ENCODE data around the gene ETS2. TPM values are rescaled to one million over a fixed set of nuclear protein-coding genes. Genes with fewer than 3 reads are reported as not detected.

The ETS2 gene
- total and polyA plus RNA-seq, 2 of the 4 experiments (the other 2 are of a cell fraction), result 21.3 to 21.7 TPM

DNA sequence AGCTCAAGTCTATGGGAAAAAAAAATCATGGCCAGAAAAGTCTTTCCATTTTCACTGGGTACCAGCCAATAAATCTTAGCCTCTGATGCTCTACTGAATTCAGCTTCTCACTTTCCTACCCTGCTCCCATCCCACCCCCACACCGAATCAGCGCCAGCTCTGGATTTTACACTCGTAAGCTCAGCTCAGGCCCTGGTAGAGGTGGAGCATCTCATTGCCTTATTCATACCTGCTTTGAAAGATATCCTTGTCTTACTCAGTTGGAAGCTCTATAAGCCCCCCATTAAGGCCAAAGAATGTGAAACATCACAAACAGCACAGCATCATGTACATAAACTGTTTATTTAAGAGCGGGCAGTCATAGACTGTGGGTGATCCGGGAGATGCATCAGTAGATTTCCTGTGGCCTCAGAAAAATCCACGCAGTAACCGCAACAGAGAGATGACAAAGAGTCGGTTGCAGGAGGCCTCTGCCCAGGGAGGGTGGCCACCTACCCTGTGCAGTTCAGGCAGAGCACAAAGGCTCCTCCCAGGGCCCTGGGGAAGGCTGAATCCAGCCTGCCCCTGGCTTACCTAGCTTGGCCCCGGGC lies 36.4 kb upstream of the ETS2 start (continued):
- TF ChIP-seq BHLHE40 (IDR thresholded peaks at IDR 0.05; ENCODE audit: low read depth, low read length) (peak; percentile 45; the same call in 1 of the 2 replicates), FOS (IDR thresholded peaks at IDR 0.05; ENCODE audit: low read depth, low read length) (peak; percentile 70)

DNA sequence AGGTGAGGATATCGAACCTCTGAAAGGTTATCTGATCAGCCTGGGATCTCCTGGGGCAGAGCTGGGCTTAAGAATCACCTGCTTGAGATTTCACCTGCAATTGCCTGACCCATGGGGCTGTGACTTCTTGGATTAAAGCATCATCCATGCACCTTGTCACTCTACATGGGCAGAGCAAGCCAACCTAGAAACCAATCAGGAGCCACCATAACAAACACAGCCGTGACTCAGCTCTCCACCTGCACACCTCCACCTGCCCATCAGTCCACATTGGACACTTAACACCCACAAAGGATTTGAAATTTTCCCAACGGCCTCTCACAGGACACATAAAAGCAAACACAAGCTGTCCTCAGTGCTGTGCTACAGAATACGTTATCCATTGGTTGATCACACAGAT lies 35.1 kb upstream of the ETS2 start:
- dilution Hi-C loops (cut with HindIII; ENCODE audit: low sequenced_read_pairs, unreplicated experiment), result no loop called here

More for the DNA sequence above, 35.1 kb upstream of the ETS2 start:
- Histone ChIP-seq H3K36me3 (ENCODE audit: control insufficient read depth, insufficient read depth, low read length) (no peaks in the 10 kb centered on the region), H2AK5ac (ENCODE audit: low read depth, low read length) (peak overlapping the region; percentile 92), H4K91ac (ENCODE audit: insufficient read depth, low read depth, low read length) (peak overlapping the region; percentile 90), H3K18ac (ENCODE audit: low read depth, low read length) (peak overlapping the region; percentile 80), H3K79me1 (ENCODE audit: low read depth in 1 of 2, low read length in 2 of 2) (peaks cover 0 to 18% of the 10 kb centered on the region in 2 experiments; a peak in 1 of 4 replicates), H2AK9ac (replicated peaks; ENCODE audit: low read depth, low read length, poor library complexity) (peak overlapping the region; percentile 68), H3K9ac (ENCODE audit: low read depth, low read length) (no peak overlapping the region), H3K56ac (ENCODE audit: extremely low read depth, insufficient read depth, low read length) (peak overlapping the region; percentile 81; the same call in 1 of the 2 replicates), H3K4me1 (ENCODE audit: control insufficient read depth, insufficient read depth, low read length) (peaks cover 34% of the 10 kb centered on the region), H2BK20ac (ENCODE audit: low read depth, low read length) (peak overlapping the region; percentile 98), H3K9me3 (ENCODE audit: control insufficient read depth, insufficient read depth, low read length) (peaks cover 4% of the 10 kb centered on the region; the same call in 1 of the 2 replicates), H4K20me1 (ENCODE audit: insufficient read depth, low read length) (no peaks in the 10 kb centered on the region), H3K27me3 (ENCODE audit: control insufficient read depth, insufficient read depth, low read length) (no peaks in the 10 kb centered on the region), H2BK15ac (ENCODE audit: low read depth, low read length) (peak overlapping the region; percentile 92), H4K5ac (ENCODE audit: low read depth, low read length) (peak overlapping the region; percentile 46), H3K9me1 (ENCODE audit: insufficient read depth, low read length) (peaks cover 32% of the 10 kb centered on the region), H2AFZ (replicated peaks; ENCODE audit: low read length, poor library complexity) (no peak overlapping the region), H3K27ac (ENCODE audit: insufficient read depth, low read length) (peak overlapping the region; percentile 29), H2BK5ac (ENCODE audit: low read depth, low read length, poor library complexity, severe bottlenecking) (peak overlapping the region; percentile 99), H3K14ac (replicated peaks; ENCODE audit: low read depth, low read length) (peak overlapping the region; percentile 72), H2BK120ac (ENCODE audit: low read depth, low read length) (peak overlapping the region; percentile 98), H3K23ac (ENCODE audit: low read depth, low read length) (peak overlapping the region; percentile 83), H4K8ac (ENCODE audit: low read depth in 2 of 2, low read length in 2 of 2) (peak overlapping the region; percentile 56 to 68; a peak in 3 of 4 replicates), H3K4ac (ENCODE audit: low read depth, low read length) (peak overlapping the region; percentile 90), H3K4me3 (ENCODE audit: insufficient read depth, low read depth, low read length) (no peak overlapping the region), H3K4me2 (ENCODE audit: low read depth, low read length) (no peak overlapping the region)
- intact Hi-C loops (cut with micrococcal nuclease), result no loop called here
- BruUV-seq (replicated peaks), result no TSS peak
- DNase-seq (no peak), ATAC-seq (ENCODE audit: low read depth) (no peak)
- WGBS, 2 experiments (ENCODE audit: extremely low coverage in 2 of 2, insufficient read length in 1 of 2), result 88% methylated on average over 1 of the region's 4 CpGs; no CpG with 5 or more reads in 1 of the 2 experiments
- in situ Hi-C loops (cut with MboI; ENCODE audit: low sequenced_read_pairs), result no loop called here
- ChIA-PET CTCF (interaction anchor here (1.4 kb wide), 1 partner anchor 26 kb away, joined by 3 read pairs; no protein-coding TSS in a partner anchor), POLR2A (ENCODE audit: unreplicated experiment) (no interaction called here)
- TF ChIP-seq MAFK (IDR thresholded peaks at IDR 0.05; ENCODE audit: low read depth, low read length) (no peak), FOS (IDR thresholded peaks at IDR 0.05; ENCODE audit: low read depth, low read length) (no peak), RCOR1 (IDR thresholded peaks at IDR 0.05; ENCODE audit: insufficient replicate concordance, low read length) (no peak), NFE2L2 (IDR thresholded peaks at IDR 0.05; ENCODE audit: low read depth, low read length) (no peak)

Measured in IMR-90 (cell line).